HG03060 (cell line): ENCODE data around the gene OR11H7.
"Not testable (repeated sequence)": the region's sequence is repeated elsewhere in the genome, so short reads cannot be mapped to it uniquely, and the experiment has no call there.

Experiments
- ATAC-seq: cut with Tn5 transposase; IDR thresholded peaks from one replicate; pipeline ENCODE4 v1.9.1; 2021; ENCODE audit warnings: low read depth, moderate number of reproducible peaks; ENCODE audit not compliant: unreplicated experiment

OR11H7 gene

DNA sequence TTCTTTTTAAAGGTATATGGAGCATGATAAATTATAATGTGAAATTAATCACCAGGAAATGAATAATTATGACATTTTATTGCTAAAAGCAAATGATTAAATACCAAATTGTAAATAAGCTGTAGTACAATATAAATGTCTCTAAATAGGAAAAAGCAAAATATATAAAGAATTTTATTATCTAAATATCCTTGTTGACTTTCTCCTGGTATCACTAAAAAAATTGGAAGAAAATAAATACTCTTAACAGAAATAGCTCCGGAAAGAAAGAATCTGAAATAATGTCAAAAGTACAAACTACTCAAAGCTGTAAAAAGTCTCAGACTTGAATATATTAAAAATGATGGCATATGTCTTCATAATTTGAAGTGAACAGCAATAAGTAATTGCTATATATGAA lies at the start of gene OR11H7:
Gene OR11H7 (plus strand): TSS at position 301 of the 400 bp plus-strand sequence.
- no peak for ATAC-seq

DNA sequence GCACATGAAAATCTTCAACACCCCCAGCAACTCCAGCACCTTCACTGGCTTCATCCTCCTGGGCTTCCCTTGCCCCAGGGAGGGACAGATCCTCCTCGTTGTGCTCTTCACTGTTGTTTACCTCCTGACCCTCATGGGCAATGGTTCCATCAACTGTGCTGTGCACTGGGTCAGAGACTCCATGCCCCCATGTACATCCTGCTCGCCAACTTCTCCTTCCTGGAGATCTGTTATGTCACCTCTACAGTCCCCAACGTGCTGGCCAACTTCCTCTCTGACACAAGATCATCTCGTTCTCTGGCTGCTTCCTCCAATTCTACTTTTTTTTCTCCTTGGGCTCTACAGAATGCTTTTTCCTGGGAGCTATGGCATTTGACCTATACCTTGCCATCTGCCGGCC lies 49.6 kb upstream of the OR11H7 start:
- ATAC-seq: no peak

DNA sequence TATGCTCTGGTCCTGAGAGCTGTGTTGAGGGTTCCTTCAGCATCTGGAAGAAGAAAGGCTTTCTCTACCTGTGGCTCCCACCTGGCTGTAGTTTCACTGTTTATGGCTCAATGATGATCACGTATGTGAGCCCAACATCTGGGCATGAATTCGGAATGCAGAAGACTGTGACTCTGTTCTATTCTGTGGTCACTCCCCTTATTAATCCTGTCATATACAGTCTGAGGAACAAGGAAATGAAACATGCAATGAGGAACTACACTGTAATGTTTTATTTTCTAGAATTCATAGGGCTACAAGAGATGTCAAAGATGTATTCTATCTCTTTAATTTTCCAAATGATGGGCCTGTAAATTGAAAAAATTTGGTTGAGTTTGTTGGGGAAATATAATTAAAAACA lies 48.9 kb upstream of the OR11H7 start:
- no peak for ATAC-seq

DNA sequence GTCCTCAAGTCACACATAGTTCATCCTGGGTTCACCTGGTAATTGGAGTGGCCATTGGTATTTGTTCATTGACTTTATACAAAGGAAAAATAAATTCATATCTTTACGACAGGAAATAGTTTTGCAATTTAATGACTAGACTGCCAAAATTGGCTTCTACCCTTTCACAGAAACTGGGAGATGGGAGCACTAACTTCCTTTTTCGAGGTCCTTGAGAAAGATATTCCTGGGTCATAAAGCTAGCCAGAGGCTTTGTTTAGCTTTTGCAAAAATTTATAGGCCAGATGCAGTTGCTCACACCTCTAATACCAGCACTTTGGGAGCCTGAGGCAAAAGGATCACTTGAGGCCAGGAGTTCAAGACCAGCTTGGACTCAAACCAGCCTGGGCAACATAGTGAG lies 48.3 kb upstream of the OR11H7 start:
- ATAC-seq: no peak

DNA sequence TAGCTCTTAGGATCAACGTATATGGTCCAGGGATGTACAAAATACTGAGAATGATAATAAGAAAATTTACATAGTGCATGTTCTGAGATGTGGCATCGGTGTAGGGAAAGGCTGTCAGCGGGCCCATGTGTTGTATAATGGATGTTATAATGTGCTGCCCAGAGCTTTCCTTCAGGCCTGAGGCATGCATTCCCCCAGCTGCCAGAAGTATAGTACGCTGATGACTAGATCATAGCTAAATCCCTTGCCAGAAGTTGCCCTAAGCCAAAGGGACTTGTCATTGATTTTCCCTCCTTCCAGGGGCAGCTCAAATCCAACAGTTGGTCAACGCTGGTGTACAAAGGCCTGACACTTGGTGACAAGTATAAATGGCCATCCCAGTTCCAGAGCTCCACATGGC lies 44.6 kb upstream of the OR11H7 start:
- no peak for ATAC-seq

DNA sequence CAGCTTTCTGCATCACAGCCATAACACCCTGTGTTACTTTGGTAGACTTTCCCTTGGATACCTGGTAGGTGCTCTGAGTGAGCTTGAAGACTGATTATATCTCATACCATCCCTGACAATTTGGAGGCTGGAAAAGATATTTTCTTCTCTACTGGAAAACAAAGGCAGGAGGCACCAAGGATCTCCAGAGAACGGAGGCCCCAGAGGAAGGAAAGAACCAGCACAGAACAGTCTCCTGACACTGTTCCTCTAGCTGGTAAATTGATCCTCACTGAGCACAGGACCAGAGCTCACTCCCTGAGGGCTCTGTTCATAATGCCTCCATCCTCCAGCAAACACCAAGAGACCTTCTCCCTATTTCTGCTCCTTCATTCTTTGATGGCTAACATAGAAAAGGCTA lies 38.2 kb upstream of the OR11H7 start, which contains the start of gene OR11G2:
Gene OR11G2 (plus strand): TSS at position 301 of the 400 bp plus-strand sequence. CDS start 6,542 bp downstream, outside the sequence.
- ATAC-seq: no peak

DNA sequence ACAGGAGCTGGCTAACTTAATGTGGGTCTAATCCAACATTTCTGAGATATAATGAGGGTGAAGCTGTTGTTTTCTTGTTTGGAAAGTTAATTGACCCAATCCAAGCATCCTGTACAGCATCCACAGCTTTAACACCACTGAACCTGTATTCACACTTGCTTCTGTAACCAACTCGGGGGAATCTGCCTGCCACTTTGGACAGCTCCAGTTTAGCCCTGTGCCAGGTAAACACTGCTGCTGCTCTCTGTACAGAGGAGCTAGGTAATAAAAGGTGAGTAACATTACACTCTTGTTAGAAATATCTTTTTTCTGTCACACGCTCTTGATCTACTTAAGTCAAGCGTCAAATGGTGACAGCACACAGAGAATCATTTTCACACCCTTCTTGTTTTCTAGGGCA lies 37.4 kb upstream of the OR11H7 start:
- no peak for ATAC-seq

DNA sequence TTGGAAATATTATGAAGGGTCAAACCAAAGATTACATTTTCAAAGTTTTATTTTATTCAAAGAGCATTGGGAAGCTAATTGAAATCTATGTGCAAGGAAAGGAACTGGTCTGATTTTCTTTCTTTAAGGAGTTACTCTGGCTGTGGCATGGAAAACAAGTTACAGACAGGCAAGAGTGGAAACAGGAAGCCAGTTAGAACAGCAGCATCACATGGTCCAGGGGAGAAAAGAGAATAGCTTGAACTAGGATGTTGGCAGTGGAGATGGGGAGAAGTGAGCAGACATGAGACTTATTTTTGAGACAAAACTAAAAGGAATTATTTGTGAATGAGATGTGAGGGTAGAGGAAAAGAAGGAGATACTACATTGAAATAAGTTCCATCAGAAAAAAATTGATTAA lies 34.7 kb upstream of the OR11H7 start:
- no peak for ATAC-seq

DNA sequence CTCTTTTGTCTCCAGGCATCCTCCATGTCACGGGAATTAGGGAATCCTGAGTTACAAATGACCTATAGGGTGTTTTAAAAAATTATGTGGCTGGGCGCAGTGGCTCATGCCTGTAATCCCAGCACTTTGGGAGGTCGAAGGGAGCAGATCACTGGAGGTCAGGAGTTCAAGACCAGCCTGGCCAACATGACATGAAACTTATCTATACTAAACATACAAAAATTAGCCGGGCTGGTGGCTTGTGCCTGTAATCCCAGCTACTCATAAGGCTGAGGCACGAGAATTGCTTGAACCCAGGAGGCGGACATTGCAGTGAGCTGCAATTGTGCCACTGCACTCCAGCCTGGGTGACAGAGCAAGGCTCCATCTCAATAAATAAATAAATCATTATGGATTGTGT lies 33.6 kb upstream of the OR11H7 start:
- not testable (repeated sequence) for ATAC-seq

DNA sequence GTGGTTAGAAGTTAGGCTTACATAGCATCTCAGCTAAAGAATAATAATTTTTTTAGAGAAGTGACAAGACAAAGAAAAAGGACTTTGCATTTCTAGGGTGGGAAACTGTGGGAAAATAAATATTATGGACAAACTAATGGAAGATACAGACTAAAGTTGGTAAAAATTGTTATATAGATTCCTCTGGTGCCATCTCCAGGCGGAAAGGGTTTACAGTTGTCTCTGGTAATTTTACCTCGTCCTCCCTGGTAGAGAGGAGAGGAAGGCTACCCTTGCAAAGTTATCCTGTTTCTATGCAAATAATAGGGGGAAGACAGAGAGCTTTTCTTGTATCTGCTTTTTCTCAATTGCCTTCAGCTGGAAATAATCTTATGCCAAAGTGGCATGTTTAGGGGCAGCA lies 32.9 kb upstream of the OR11H7 start:
- ATAC-seq: no peak

DNA sequence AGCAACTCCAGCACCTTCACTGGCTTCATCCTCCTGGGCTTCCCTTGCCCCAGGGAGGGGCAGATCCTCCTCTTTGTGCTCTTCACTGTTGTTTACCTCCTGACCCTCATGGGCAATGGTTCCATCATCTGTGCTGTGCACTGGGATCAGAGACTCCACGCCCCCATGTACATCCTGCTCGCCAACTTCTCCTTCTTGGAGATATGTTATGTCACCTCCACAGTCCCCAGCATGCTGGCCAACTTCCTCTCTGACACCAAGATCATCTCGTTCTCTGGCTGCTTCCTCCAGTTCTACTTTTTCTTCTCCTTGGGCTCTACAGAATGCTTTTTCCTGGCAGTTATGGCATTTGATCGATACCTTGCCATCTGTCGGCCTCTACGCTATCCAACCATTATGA lies 31.3 kb upstream of the OR11H7 start:
- ATAC-seq: no peak

DNA sequence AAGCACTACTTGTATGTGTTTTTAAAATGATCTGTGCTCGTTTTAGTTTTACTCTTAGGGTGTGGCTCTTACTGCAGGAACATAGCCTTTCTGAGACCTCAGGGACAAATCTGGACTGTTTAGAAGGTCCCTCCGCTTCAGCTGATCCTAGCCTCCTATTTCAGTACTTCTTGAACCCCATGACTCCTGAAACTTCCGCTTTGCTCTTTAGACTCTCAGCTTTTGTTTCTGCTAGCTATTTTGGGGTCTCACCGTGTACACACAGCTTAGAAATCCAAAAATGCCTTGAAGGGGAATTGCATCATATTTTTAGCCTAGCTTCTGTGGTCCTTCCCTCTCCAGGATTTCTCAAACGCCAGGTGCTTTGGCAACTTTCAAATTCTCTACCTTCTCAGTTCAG lies 29.8 kb upstream of the OR11H7 start:
- ATAC-seq: no peak

DNA sequence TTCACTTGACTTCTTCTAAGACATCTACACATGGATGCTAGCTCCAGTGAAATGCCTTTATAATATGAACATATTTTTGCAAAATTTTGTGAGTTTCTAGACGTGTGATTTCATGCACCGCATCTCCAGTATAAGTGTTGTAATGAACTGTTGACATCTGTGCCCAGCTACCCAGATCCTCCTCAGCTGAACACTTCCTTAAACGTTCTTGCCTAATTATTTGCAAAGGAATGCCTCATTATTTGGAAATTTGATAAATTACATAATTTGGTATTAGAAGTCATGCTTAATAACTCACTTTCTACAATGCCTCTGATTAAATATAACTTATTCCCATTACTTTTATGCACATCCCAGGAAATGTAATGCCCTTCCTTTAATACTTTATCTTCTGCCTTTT lies 24.1 kb upstream of the OR11H7 start:
- no peak for ATAC-seq

DNA sequence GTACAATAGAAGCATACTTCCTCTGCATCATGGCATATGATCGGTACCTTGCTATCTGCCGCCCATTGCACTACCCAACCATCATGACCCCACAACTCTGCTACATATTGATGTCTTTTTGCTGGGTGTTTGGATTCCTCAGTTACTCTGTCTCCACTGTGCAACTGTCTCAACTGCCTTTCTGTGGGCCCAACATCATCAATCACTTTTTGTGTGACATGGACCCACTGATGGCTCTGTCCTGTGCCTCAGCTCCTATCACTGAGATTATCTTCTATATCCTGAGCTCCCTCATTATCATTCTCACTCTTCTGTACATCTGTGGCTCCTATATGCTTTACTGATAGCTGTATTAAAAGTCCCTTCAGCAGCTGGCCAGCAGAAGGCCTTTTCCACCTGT lies 19.2 kb upstream of the OR11H7 start:
- ATAC-seq: no peak

DNA sequence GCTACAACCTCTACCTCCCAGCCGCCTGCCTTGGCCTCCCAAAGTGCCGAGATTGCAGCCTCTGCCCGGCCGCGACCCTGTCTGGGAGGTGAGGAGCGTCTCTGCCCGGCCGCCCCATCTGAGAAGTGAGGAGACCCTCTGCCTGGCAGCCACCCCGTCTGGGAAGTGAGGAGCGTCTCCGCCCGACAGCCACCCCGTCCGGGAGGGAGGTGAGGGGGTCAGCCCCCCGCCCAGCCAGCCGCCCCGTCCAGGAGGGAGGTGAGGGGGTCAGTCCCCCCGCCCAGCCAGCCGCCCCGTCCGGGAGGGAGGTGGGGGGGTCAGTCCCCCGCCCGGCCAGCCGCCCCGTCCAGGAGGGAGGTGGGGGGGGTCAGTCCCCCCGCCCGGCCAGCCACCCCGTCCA lies 16.4 kb upstream of the OR11H7 start:
- not testable (repeated sequence) for ATAC-seq

DNA sequence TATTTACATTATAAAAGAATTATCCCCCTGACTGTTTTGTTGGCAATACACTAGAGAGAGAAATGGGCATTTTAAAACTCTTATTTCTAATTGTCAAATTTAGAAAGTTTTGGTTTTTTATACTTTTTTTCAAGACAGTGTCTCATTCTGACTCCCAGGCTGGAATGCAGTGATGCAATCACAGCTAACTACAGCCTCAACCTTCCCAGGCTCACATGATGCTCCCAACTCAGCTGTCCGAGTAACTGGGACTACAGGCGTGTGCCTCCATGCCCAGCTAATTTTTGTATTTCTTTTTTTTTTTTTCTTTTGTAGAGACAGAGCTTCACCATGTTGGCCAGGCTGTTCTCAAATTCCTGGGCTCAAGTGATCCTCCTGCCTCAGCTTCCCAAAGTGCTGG lies 13.6 kb upstream of the OR11H7 start:
- ATAC-seq: no peak

DNA sequence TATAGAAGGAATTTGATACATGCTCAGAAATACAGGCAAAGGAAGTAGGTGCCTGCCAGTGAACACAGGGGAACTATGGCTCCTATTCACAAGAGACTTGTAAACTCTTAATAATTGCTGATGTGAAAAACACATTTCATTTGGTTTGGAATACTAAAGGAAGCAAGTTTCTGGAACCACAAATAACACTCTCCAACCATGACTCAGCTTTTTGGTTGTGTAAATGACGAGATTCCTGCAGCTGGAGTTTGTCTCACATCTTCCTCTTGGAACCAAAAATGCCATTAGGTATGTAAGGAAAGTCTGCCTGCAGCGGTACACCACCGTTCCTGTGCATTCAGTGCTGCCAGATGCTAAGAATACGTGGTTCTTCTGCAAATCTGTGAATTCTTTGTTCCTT lies 9.7 kb upstream of the OR11H7 start:
- no peak for ATAC-seq

DNA sequence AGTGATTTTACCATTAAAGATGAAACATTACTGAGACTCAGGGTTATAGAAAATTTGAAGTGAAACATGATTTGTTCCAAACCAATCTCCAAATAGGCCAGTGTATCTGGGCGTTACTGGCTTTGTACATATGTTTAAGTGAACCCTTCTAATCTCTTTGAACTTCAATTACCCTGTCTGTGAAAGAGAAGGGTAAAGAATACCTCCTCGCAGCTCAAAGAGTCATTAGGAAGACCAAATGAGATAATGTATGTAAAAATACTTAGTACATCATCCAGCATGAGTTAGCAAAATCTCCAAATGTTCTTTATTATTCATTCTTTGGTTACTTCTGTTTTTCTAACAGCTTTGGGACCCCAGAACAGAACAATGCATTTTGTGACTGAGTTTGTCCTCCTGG lies 5.4 kb upstream of the OR11H7 start, which contains the start of gene OR11H6:
Gene OR11H6 (plus strand): TSS at position 301 of the 400 bp plus-strand sequence. CDS start 0 bp downstream, at position 301.
- no peak for ATAC-seq

DNA sequence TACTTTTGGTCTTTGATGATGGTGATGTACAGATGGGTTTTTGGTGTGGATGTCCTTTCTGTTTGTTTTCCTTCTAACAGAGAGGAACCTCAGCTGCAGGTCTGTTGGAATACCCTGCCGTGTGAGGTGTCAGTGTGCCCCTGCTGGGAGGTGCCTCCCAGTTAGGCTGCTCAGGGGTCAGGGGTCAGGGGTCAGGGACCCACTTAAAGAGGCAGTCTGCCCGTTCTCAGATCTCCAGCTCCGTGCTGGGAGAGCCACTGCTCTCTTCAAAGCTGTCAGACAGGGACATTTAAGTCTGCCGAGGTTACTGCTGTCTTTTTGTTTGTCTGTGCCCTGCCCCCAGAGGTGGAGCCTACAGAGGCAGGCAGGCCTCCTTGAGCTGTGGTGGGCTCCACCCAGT lies 6.6 kb downstream of the OR11H7 start:
- ATAC-seq: not testable (repeated sequence)

DNA sequence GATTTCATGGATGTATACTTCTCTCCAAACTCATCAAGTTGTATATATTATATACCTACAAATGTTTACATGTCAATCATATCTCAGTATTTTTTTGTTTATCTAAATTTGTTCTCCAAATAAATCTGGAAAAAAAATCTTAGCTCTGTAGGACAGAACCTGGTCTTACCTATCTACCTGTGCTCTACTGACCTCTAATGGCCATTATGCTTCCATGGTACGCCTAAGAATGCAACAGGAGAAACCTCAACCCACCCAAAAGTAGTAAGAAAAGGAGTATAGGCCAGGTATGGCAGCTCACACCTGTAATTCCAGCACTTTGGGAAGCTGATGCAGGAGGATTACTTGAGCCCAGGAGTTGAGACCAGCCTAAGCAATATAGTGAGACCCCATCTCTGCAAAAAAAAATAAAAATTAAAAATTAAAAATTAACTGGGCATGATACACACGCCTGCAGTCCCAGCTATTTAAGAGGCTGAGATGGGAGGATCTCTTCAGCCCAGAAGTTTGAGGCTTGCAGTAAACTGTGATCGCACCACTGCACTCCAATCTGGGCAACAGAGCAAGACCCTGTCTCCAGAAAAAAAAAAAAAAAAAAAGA lies 19.0 kb downstream of the OR11H7 start:
- no peak for ATAC-seq

DNA sequence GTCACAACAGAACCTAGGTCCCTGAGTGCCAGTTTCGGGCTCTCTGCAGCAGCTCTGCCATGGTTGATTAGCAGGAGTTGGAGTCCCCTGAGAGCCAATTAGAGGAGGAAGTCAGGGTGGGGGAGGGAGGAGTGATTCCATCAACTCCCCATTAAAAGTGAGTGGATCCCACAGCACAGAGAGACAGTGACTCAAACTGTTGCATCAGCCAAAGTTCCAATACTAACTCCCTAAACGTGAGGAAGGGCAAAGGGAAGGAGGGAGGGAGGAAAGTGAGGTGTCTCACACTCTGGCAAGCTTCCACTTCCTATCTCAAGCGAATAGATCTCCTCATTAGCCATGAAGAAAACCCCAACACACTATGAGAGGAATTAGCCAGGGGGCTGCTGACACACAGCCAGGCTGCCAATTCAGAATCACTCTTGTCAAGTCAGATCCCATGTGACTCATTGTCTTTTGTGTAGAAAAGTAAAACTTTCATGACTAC lies 33.9 kb downstream of the OR11H7 start:
- no peak for ATAC-seq

DNA sequence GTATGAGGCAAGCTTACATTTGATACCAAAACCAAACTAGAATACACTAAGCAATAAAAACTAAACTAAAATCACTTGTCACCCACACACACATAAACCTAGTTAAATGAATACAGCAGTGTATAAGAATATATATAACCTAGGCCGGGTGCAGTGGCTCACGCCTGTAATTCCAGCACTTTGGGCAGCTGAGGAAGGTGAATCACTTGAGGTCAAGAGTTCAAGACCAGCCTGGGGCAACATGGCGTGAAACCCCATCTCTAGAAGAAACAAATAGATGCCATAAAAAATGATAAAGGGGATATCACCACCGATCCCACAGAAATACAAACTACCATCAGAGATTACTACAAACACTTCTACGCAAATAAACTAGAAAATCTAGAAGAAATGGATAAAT lies 35.6 kb downstream of the OR11H7 start:
- not testable (repeated sequence) for ATAC-seq

DNA sequence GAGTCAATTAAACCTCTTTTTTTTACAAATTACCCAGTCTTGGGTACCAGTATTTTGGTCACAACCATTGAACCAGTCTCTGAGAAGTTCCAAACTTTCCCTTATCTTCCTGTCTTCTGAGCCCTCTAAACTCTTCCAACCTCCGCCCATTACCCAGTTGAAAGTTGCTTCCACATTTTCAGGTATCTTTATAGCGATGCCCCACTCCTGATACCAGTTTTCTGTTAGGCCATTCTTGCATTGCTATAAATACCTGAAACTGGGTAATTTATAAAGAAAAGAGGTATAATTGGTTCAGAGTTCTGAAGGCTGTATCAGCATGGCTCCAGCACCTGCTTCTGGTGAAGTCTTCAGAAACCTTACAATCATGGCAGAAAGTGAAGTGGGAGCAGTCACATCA lies 45.3 kb downstream of the OR11H7 start:
- no peak for ATAC-seq
